ENCODE data around the gene RIPOR3. TPM values are rescaled to one million over a fixed set of nuclear protein-coding genes. Genes with fewer than 3 reads are reported as not detected.
A peak's percentile ranks its signal among the peaks of the same experiment; 100 is the strongest.

Gene RIPOR3
- polyA plus RNA-seq, 1 of the 3 experiments (the other 2 are of a cell fraction), result 1.2 TPM

DNA sequence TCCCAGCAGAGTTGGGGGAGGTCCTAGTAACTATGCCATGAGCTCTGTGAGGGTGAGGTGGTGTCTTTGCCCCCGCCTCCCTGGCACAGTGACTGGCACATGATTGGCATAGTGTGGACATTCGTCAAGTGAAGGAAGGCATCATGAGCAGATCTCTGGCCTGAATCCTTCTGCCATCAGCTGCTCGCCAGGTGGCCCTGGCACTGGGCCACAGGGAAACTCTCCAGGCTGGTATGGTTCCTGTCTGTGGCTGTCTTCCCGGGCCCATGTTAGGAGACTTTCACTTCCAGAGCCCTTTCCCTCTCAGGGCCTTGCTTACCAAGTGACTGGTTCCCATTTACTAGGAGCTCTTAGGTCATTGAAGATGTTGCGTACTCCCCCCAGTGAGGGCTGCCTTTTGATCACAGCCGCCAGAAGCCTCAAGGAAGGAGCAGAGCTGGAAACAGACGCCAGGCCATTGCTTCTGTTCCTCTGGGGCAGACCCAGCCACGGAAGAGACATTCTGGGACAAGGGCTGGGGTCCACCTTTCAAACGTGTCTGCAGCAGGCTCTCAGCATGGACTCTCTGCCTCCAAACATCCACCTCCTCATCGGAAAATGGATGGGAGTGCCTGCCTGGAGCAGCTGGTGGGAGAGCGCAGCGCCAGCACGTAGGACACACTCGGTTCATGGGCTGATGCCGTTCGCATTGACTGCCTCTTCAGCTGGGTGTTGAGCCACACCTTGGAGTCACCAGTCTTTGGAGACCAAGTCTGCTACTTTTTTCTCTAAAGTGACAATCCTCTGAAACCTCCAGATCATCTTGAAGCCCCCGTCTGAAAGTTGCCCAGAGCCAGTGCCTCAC lies 113.9 kb downstream of the RIPOR3 start (continued):
- TF ChIP-seq, protein P1, sequence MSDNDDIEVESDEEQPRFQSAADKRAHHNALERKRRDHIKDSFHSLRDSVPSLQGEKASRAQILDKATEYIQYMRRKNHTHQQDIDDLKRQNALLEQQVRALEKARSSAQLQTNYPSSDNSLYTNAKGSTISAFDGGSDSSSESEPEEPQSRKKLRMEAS (IDR thresholded peaks at IDR 0.05; ENCODE audit: low read depth), result no peak
- peak in 1 of 2 experiments; percentile 45; a peak in 1 of 4 replicates for TF ChIP-seq EP300 (IDR thresholded peaks at IDR 0.05; ENCODE audit: borderline replicate concordance in 1 of 2, low read depth in 1 of 2, low read length in 1 of 2)
- no peak for TF ChIP-seq ELF1 (IDR thresholded peaks at IDR 0.05)
- no peak for TF ChIP-seq FOSL2 (IDR thresholded peaks at IDR 0.05; ENCODE audit: borderline replicate concordance, low read depth)
- TF ChIP-seq, protein P2, sequence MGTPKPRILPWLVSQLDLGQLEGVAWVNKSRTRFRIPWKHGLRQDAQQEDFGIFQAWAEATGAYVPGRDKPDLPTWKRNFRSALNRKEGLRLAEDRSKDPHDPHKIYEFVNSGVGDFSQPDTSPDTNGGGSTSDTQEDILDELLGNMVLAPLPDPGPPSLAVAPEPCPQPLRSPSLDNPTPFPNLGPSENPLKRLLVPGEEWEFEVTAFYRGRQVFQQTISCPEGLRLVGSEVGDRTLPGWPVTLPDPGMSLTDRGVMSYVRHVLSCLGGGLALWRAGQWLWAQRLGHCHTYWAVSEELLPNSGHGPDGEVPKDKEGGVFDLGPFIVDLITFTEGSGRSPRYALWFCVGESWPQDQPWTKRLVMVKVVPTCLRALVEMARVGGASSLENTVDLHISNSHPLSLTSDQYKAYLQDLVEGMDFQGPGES (IDR thresholded peaks at IDR 0.05; ENCODE audit: low read depth, low read length), result no peak
- TF ChIP-seq JUND (IDR thresholded peaks at IDR 0.05), result no peak
- TF ChIP-seq SIN3A (IDR thresholded peaks at IDR 0.05; ENCODE audit: borderline replicate concordance, low read depth, low read length), result no peak
- peak; percentile 47; the same call in 1 of the 2 replicates for TF ChIP-seq NFIC (IDR thresholded peaks at IDR 0.05; ENCODE audit: borderline replicate concordance)
- TF ChIP-seq RXRA (IDR thresholded peaks at IDR 0.05; ENCODE audit: borderline replicate concordance, low read depth), result no peak
- no peak for TF ChIP-seq USF1 (IDR thresholded peaks at IDR 0.05; ENCODE audit: borderline replicate concordance, low read depth)

GRCh38 chr20:50575865-50576720 lies 115.2 kb downstream of the RIPOR3 start:
- H3K79me2 ChIP-seq (ENCODE audit: insufficient read depth), result peaks cover 21% of the 10 kb centered on the region; the same call in 1 of the 2 replicates
- peak; percentile 70 for DNase-seq
- POLR2A ChIA-PET, result no interaction called here

More at GRCh38 chr20:50575865-50576720, 115.2 kb downstream of the RIPOR3 start:
- peaks cover 11% of the 10 kb centered on the region for H3F3A ChIP-seq (replicated peaks; ENCODE audit: insufficient read depth)
- peaks cover 22 to 44% of the 10 kb centered on the region in 2 experiments for H3K4me1 ChIP-seq (ENCODE audit: control insufficient read depth in 1 of 2, insufficient read depth in 2 of 2, low read depth in 1 of 2, low read length in 1 of 2)
- WGBS (ENCODE audit: low lambda C conversion rate), result 79% methylated on average over 12 of the region's 12 CpGs
- H3K4me3 ChIP-seq (ENCODE audit: low read depth in 2 of 2, low read length in 1 of 2), result no peak overlapping the region
- TF ChIP-seq GATA2 (CRISPR knock-in tag; IDR thresholded peaks at IDR 0.05) (no peak), SMC3 (IDR thresholded peaks at IDR 0.05; ENCODE audit: low read depth, low read length) (peak; percentile 77), CTCF (IDR thresholded peaks at IDR 0.05) (peak; percentile 78), RFX5 (IDR thresholded peaks at IDR 0.05; ENCODE audit: low read length) (no peak), JUND (IDR thresholded peaks at IDR 0.05) (no peak), RAD21 (IDR thresholded peaks at IDR 0.05; ENCODE audit: low read length) (peak; percentile 74), FOXM1 (IDR thresholded peaks at IDR 0.05; ENCODE audit: low read depth) (no peak)
- TF ChIP-seq, protein P1 (IDR thresholded peaks at IDR 0.05; ENCODE audit: low read depth), result no peak
- H4K20me1 ChIP-seq (ENCODE audit: insufficient read depth), result peaks cover 32% of the 10 kb centered on the region
- H3K27me3 ChIP-seq (ENCODE audit: insufficient read depth), result no peaks in the 10 kb centered on the region
- no peak overlapping the region for H3K27ac ChIP-seq (ENCODE audit: low read depth in 2 of 2, low read length in 1 of 2)
- no peaks in the 10 kb centered on the region for H3K9me2 ChIP-seq
- peaks cover 35 to 47% of the 10 kb centered on the region in 2 experiments for H3K36me3 ChIP-seq (replicated peaks in 1 of 2; ENCODE audit: control insufficient read depth in 1 of 2, insufficient read depth in 2 of 2, low read length in 1 of 2)
- no peaks in the 10 kb centered on the region for H3K9me3 ChIP-seq
- CTCF ChIA-PET, result interaction anchor here (0.6 to 10.6 kb wide), 26 partner anchors 9 to 397 kb away, joined by 3 to 108 read pairs (median 4); partner anchors contain the start of gene CEBPB
- H3K4me2 ChIP-seq, result no peak overlapping the region
- H2AFZ ChIP-seq (ENCODE audit: low read depth), result no peak overlapping the region
- H3K9ac ChIP-seq, result no peak overlapping the region

Measured in SK-N-SH (cell line).